H1 (cell line): Measurements from ENCODE around the gene ARHGAP4.

ENCODE experiments used
- CEBPB ChIP-seq: IDR thresholded peaks from 2 replicates; pipeline ENCODE4 v1.6.1; 2012; ENCODE audit warnings: low read depth, low read length
- CHD1 ChIP-seq: IDR thresholded peaks from 2 replicates; pipeline ENCODE4 v1.6.1; 2012; ENCODE audit warnings: low read depth, low read length, improper control_type of control experiment
- CTCF ChIP-seq, 3 experiments: IDR thresholded peaks; 1 replicate in 2 of 3; 2 replicates in 1 of 3; pipeline versions ENCODE4 v1.5.1 to v1.6.1; 2011; ENCODE audit warnings: low read length in 3 of 3, mild to moderate bottlenecking in 3 of 3, inconsistent platforms in 2 of 3, low read depth in 1 of 3, moderate library complexity in 1 of 3; ENCODE audit not compliant: insufficient read depth in 1 of 3; ENCODE audit errors: control extremely low read depth in 1 of 3
- EP300 ChIP-seq, 2 experiments: IDR thresholded peaks; 1 replicate in 1 of 2; 2 replicates in 1 of 2; pipeline ENCODE4 v1.6.1; 2011 to 2012; ENCODE audit warnings: low read depth in 2 of 2, low read length in 2 of 2, mild to moderate bottlenecking in 2 of 2, borderline replicate concordance in 1 of 2, inconsistent platforms in 1 of 2, moderate library complexity in 1 of 2
- EZH2 ChIP-seq: fragments of 200-600 bp; sonication (generic); IDR thresholded peaks from 2 replicates; pipeline ENCODE4 v1.7.1; 2012; ENCODE audit warnings: low read depth, mild to moderate bottlenecking, moderate library complexity, low read length, inconsistent platforms; ENCODE audit not compliant: severe bottlenecking
- FOSL1 ChIP-seq: IDR thresholded peaks from 2 replicates; pipeline ENCODE4 v1.6.1; 2011; ENCODE audit warnings: mild to moderate bottlenecking, low read depth, low read length, moderate library complexity; ENCODE audit not compliant: insufficient read depth
- GABPA ChIP-seq: IDR thresholded peaks from 2 replicates; pipeline ENCODE4 v1.6.1; 2011; ENCODE audit warnings: mild to moderate bottlenecking, low read length, moderate library complexity, borderline replicate concordance; ENCODE audit not compliant: insufficient read depth
- HDAC2 ChIP-seq, 2 experiments: fragments of 300-600 bp in 1 of 2; sonication (generic) in 1 of 2; IDR thresholded peaks; 2 replicates each; pipeline ENCODE4 v1.6.1; 2011 to 2012; ENCODE audit warnings: low read depth in 2 of 2, low read length in 2 of 2, mild to moderate bottlenecking in 2 of 2, moderate library complexity in 2 of 2, borderline replicate concordance in 1 of 2, inconsistent platforms in 1 of 2
- MAX ChIP-seq: IDR thresholded peaks from 2 replicates; pipeline ENCODE4 v1.6.1; 2012; ENCODE audit warnings: inconsistent platforms
- RAD21 ChIP-seq, 2 experiments: IDR thresholded peaks in 1 of 2; conservative IDR thresholded peaks in 1 of 2; 2 replicates each; pipeline ENCODE4 v1.6.1; 2011; ENCODE audit warnings: low read depth in 2 of 2, low read length in 2 of 2, improper control_type of control experiment in 1 of 2, inconsistent platforms in 1 of 2, mild to moderate bottlenecking in 1 of 2, moderate library complexity in 1 of 2
- SRF ChIP-seq: IDR thresholded peaks from 2 replicates; pipeline ENCODE4 v1.6.1; 2011; ENCODE audit warnings: mild to moderate bottlenecking, low read depth, low read length, moderate library complexity
- ZNF274 ChIP-seq: IDR thresholded peaks from 2 replicates; pipeline ENCODE4 v1.7.0; 2012; ENCODE audit warnings: low read length, borderline replicate concordance; ENCODE audit errors: extremely low read depth

- TF ChIP-seq CTCF (IDR thresholded peaks at IDR 0.05; ENCODE audit: control extremely low read depth in 1 of 3, insufficient read depth in 1 of 3, low read depth in 1 of 3, low read length in 3 of 3), result no peak
- no peak for TF ChIP-seq FOSL1
- TF ChIP-seq EP300 (IDR thresholded peaks at IDR 0.05; ENCODE audit: borderline replicate concordance in 1 of 2, low read depth in 2 of 2, low read length in 2 of 2), result no peak
- TF ChIP-seq RAD21 (IDR thresholded peaks at IDR 0.05 in 1 of 2, conservative IDR thresholded peaks at IDR 0.05 in 1 of 2; ENCODE audit: low read depth in 2 of 2, low read length in 2 of 2), result no peak
- TF ChIP-seq MAX, result no peak
- TF ChIP-seq SRF, result no peak
- no peak for TF ChIP-seq CHD1
- TF ChIP-seq GABPA, result no peak
- no peak for TF ChIP-seq HDAC2 (IDR thresholded peaks at IDR 0.05; ENCODE audit: borderline replicate concordance in 1 of 2, low read depth in 2 of 2, low read length in 2 of 2)
- TF ChIP-seq EZH2, result no peak
- TF ChIP-seq ZNF274, result no peak
- no peak for TF ChIP-seq CEBPB
Measured at GRCh38 chrX:153963546-153963945, 37.5 kb upstream of the ARHGAP4 start.
